Fibroblast of pulmonary artery (primary cell): Measurements from ENCODE around the gene ZNF544.

Experiments
- DNase-seq: peaks from one replicate; pipeline ENCODE4 v3.0.0-alpha.2; 2010; ENCODE audit warnings: low read depth
- H3K4me3 ChIP-seq: replicated peaks from 2 replicates; pipeline ENCODE4 v1.5.1; 2011; ENCODE audit warnings: low read depth, mild to moderate bottlenecking, control low read depth, low read length, moderate library complexity
- CTCF ChIP-seq: IDR thresholded peaks from 2 replicates; pipeline ENCODE4 v1.5.1; 2011; ENCODE audit warnings: mild to moderate bottlenecking, control low read depth, low read length, inconsistent platforms; ENCODE audit errors: missing control alignments

The ZNF544 gene

GRCh38 chr19:58311345-58311865 is 82.7 kb downstream of the ZNF544 start:
- no peak for TF ChIP-seq CTCF
- H3K4me3 ChIP-seq, result no peak overlapping the region
- no peak for DNase-seq
